ENCODE results near the gene ZKSCAN3.
"Not testable (repeated sequence)": the region's sequence is repeated elsewhere in the genome, so short reads cannot be mapped to it uniquely, and the experiment has no call there.

- not testable (repeated sequence) for TF ChIP-seq EZH2 (IDR thresholded peaks at IDR 0.05; ENCODE audit: borderline replicate concordance, insufficient read depth, low read length, poor library complexity, severe bottlenecking); CTCF (IDR thresholded peaks at IDR 0.05; ENCODE audit: poor library complexity, severe bottlenecking); POLR2AphosphoS5 (IDR thresholded peaks at IDR 0.05); EP300 (conservative IDR thresholded peaks at IDR 0.05; ENCODE audit: poor library complexity, severe bottlenecking); RAD21 (conservative IDR thresholded peaks at IDR 0.05); TAF1 (IDR thresholded peaks at IDR 0.05; ENCODE audit: low read depth); REST (IDR thresholded peaks at IDR 0.05; ENCODE audit: borderline replicate concordance)
These were observed 9.8 kb downstream of the ZKSCAN3 start for GRCh38 chr6:28359562-28359961.
